MV-4-11 (cell line): ENCODE data around the gene TWNK.
"Not testable (repeated sequence)": the region's sequence is repeated elsewhere in the genome, so short reads cannot be mapped to it uniquely, and the experiment has no call there.

Experiments used
- DNase-seq: peaks from one replicate; lab custom pipeline; 2025; lab: John Stamatoyannopoulos, UW

TWNK gene

GRCh38 chr10:101030496-101031127 is 43.3 kb downstream of the TWNK start:
- no peak for DNase-seq

GRCh38 chr10:101031128-101031795 is 43.9 kb downstream of the TWNK start, which contains the start of the genes PDZD7 and SFXN3:
Gene PDZD7 (minus strand): TSS chr10:101031129. CDS start chr10:101030219, 910 bp downstream.
Gene SFXN3 (plus strand): TSS chr10:101031234. CDS start chr10:101034695, 3,461 bp downstream.
- DNase-seq: peak; percentile 84

GRCh38 chr10:101031796-101032636 is 44.7 kb downstream of the TWNK start:
- DNase-seq: peak; percentile 41

GRCh38 chr10:101032637-101033224 is 45.4 kb downstream of the TWNK start:
- peak; percentile 85 for DNase-seq

GRCh38 chr10:101033276-101033675 is 45.9 kb downstream of the TWNK start:
- DNase-seq: no peak

GRCh38 chr10:101034404-101034803 is 47.1 kb downstream of the TWNK start:
- DNase-seq: not testable (repeated sequence)

- no peak for DNase-seq
Measured at GRCh38 chr10:101035314-101035713, 48.0 kb downstream of the TWNK start.

GRCh38 chr10:101035916-101036702 is 48.8 kb downstream of the TWNK start:
- DNase-seq: no peak

- DNase-seq: no peak
Measured at GRCh38 chr10:101036726-101037125, 49.4 kb downstream of the TWNK start.

- DNase-seq: no peak
Measured at GRCh38 chr10:101038484-101038883, 51.1 kb downstream of the TWNK start.

GRCh38 chr10:101040061-101040460 is 52.7 kb downstream of the TWNK start:
- no peak for DNase-seq

- no peak for DNase-seq
Measured at GRCh38 chr10:101040851-101041250, 53.5 kb downstream of the TWNK start.

- peak; percentile 81 for DNase-seq
Measured at GRCh38 chr10:101041252-101041761, 54.0 kb downstream of the TWNK start.

- no peak for DNase-seq
Measured at GRCh38 chr10:101042118-101042517, 54.8 kb downstream of the TWNK start.

- peak; percentile 97 for DNase-seq
Measured at GRCh38 chr10:101042667-101043362, 55.5 kb downstream of the TWNK start.

GRCh38 chr10:101043363-101043707 is 56.0 kb downstream of the TWNK start:
- peak; percentile 37 for DNase-seq
